IMR-90 (cell line): ENCODE data around the gene TMEM218. TPM values are rescaled to one million over a fixed set of nuclear protein-coding genes. Genes with fewer than 3 reads are reported as not detected.

Experiments used
- ATAC-seq: fragments of 200-7000 bp; cut with Tn5 transposase; 2 replicates; pipeline ENCODE4 v1.9.1; 2020; ENCODE audit warnings: low read depth, mild to moderate bottlenecking, moderate library complexity
- BruUV-seq: library from RNA; stranded (reverse); fragments of 400-500 nt; replicated peaks from 2 replicates; lab custom pipeline; 2021; lab: Mats Ljungman, UMichigan
- CTCF ChIA-PET: fragments of 300-600 bp; formaldehyde crosslinking; extraction: SDS; loops from one replicate; lab custom pipeline; 2021; ENCODE audit warnings: antibody characterized with exemption; lab: Yijun Ruan, JAX
- POLR2A ChIA-PET: fragments of 300-600 bp; sonication (Branson Sonifier 250); formaldehyde crosslinking; loops from one replicate; lab custom pipeline; 2022; ENCODE audit warnings: antibody characterized with exemption; ENCODE audit not compliant: unreplicated experiment; lab: Charles Lee
- DNase-seq: peaks from one replicate; pipeline ENCODE4 v3.0.0; 2013
- H2AFZ ChIP-seq: replicated peaks from 2 replicates; pipeline ENCODE3; 2013; ENCODE audit warnings: low read length, mild to moderate bottlenecking; ENCODE audit not compliant: poor library complexity
- H2AK5ac ChIP-seq: 2 replicates; pipeline ENCODE4 v1.6.1; 2013; ENCODE audit warnings: low read depth, low read length, inconsistent platforms
- H2AK9ac ChIP-seq: replicated peaks from 2 replicates; pipeline ENCODE3; 2013; ENCODE audit warnings: mild to moderate bottlenecking, low read depth, low read length, moderate library complexity; ENCODE audit not compliant: poor library complexity
- H2BK120ac ChIP-seq: 2 replicates; pipeline ENCODE4 v1.6.1; 2013; ENCODE audit warnings: low read depth, low read length, inconsistent platforms
- H2BK15ac ChIP-seq: 3 replicates; pipeline ENCODE4 v1.6.1; 2013; ENCODE audit warnings: low read depth, low read length, inconsistent platforms
- H2BK20ac ChIP-seq: 2 replicates; pipeline ENCODE4 v1.6.1; 2013; ENCODE audit warnings: low read depth, mild to moderate bottlenecking, inconsistent platforms, low read length, moderate library complexity
- H2BK5ac ChIP-seq: 2 replicates; pipeline ENCODE4 v1.6.1; 2013; ENCODE audit warnings: mild to moderate bottlenecking, low read depth, low read length, inconsistent platforms; ENCODE audit not compliant: poor library complexity, severe bottlenecking
- H3K14ac ChIP-seq: replicated peaks from 2 replicates; pipeline ENCODE4 v1.6.1; 2013; ENCODE audit warnings: low read depth, low read length, inconsistent platforms
- H3K18ac ChIP-seq: 2 replicates; pipeline ENCODE4 v1.6.1; 2013; ENCODE audit warnings: low read depth, low read length, control low read depth
- H3K23ac ChIP-seq: 2 replicates; pipeline ENCODE4 v1.6.1; 2013; ENCODE audit warnings: low read depth, low read length, inconsistent platforms
- H3K27ac ChIP-seq: 2 replicates; pipeline ENCODE4 v1.5.1; 2013; ENCODE audit warnings: mild to moderate bottlenecking, control low read depth, low read length; ENCODE audit not compliant: insufficient read depth
- H3K27me3 ChIP-seq: 2 replicates; pipeline ENCODE4 v1.6.1; 2013; ENCODE audit warnings: low read length; ENCODE audit not compliant: control insufficient read depth, insufficient read depth
- H3K36me3 ChIP-seq: 2 replicates; pipeline ENCODE4 v1.6.1; 2013; ENCODE audit warnings: low read length, mixed read lengths; ENCODE audit not compliant: control insufficient read depth, insufficient read depth
- H3K4ac ChIP-seq: 2 replicates; pipeline ENCODE4 v1.6.1; 2013; ENCODE audit warnings: low read depth, low read length, inconsistent platforms
- H3K4me1 ChIP-seq: 2 replicates; pipeline ENCODE4 v1.6.1; 2013; ENCODE audit warnings: low read length, mixed read lengths; ENCODE audit not compliant: control insufficient read depth, insufficient read depth
- H3K4me2 ChIP-seq: 2 replicates; pipeline ENCODE4 v1.6.1; 2013; ENCODE audit warnings: low read depth, mild to moderate bottlenecking, control low read depth, low read length, moderate library complexity
- H3K4me3 ChIP-seq: 2 replicates; pipeline ENCODE4 v1.5.1; 2013; ENCODE audit warnings: low read depth, mild to moderate bottlenecking, control low read depth, low read length, moderate library complexity; ENCODE audit not compliant: insufficient read depth
- H3K56ac ChIP-seq: 2 replicates; pipeline ENCODE4 v1.6.1; 2013; ENCODE audit warnings: low read length, inconsistent platforms; ENCODE audit not compliant: insufficient read depth; ENCODE audit errors: extremely low read depth
- H3K79me1 ChIP-seq, 2 experiments: 2 replicates each; pipeline ENCODE4 v1.6.1; 2013; ENCODE audit warnings: low read length in 2 of 2, inconsistent platforms in 1 of 2, low read depth in 1 of 2
- H3K9ac ChIP-seq: 2 replicates; pipeline ENCODE4 v1.6.1; 2013; ENCODE audit warnings: low read depth, low read length, control low read depth
- H3K9me1 ChIP-seq: 2 replicates; pipeline ENCODE4 v1.6.1; 2013; ENCODE audit warnings: low read length, inconsistent platforms; ENCODE audit not compliant: insufficient read depth
- H3K9me3 ChIP-seq: 2 replicates; pipeline ENCODE4 v1.6.1; 2013; ENCODE audit warnings: low read length; ENCODE audit not compliant: control insufficient read depth, insufficient read depth
- H4K20me1 ChIP-seq: 2 replicates; pipeline ENCODE4 v1.6.1; 2013; ENCODE audit warnings: low read length, inconsistent platforms; ENCODE audit not compliant: insufficient read depth
- H4K5ac ChIP-seq: 2 replicates; pipeline ENCODE4 v1.6.1; 2013; ENCODE audit warnings: mild to moderate bottlenecking, low read depth, low read length, control low read depth
- H4K8ac ChIP-seq, 2 experiments: 2 replicates each; pipeline ENCODE4 v1.6.1; 2013; ENCODE audit warnings: low read depth in 2 of 2, low read length in 2 of 2, control low read depth in 1 of 2, inconsistent platforms in 1 of 2
- H4K91ac ChIP-seq: 2 replicates; pipeline ENCODE4 v1.6.1; 2013; ENCODE audit warnings: low read depth, low read length, inconsistent platforms; ENCODE audit not compliant: insufficient read depth
- BHLHE40 ChIP-seq: fragments of 150-350 bp; IDR thresholded peaks from 2 replicates; pipeline ENCODE4 v1.6.1; 2016; ENCODE audit warnings: mild to moderate bottlenecking, low read depth, low read length
- CEBPB ChIP-seq: IDR thresholded peaks from 2 replicates; pipeline ENCODE4 v1.6.1; 2012; ENCODE audit warnings: low read depth, low read length, improper control_type of control experiment
- CHD1 ChIP-seq: IDR thresholded peaks from 2 replicates; pipeline ENCODE4 v1.6.1; 2012; ENCODE audit warnings: low read depth, low read length, improper control_type of control experiment
- FOS ChIP-seq: fragments of 150-350 bp; IDR thresholded peaks from 2 replicates; pipeline ENCODE4 v1.6.1; 2016; ENCODE audit warnings: low read depth, low read length
- MAZ ChIP-seq: IDR thresholded peaks from 2 replicates; pipeline ENCODE4 v1.6.1; 2012; ENCODE audit warnings: low read depth, mild to moderate bottlenecking, low read length, improper control_type of control experiment, moderate library complexity, borderline replicate concordance
- MXI1 ChIP-seq: IDR thresholded peaks from 2 replicates; pipeline ENCODE4 v1.6.1; 2012; ENCODE audit warnings: low read depth, mild to moderate bottlenecking, low read length, moderate library complexity, borderline replicate concordance
- POLR2A ChIP-seq: IDR thresholded peaks from 2 replicates; pipeline ENCODE4 v1.6.1; 2012; ENCODE audit warnings: mild to moderate bottlenecking, low read depth, low read length
- RFX5 ChIP-seq: IDR thresholded peaks from 2 replicates; pipeline ENCODE4 v1.8.0; 2012; ENCODE audit warnings: low read depth, mild to moderate bottlenecking, low read length, moderate library complexity
- SMC3 ChIP-seq: fragments of 150-350 bp; IDR thresholded peaks from 2 replicates; pipeline ENCODE4 v1.6.1; 2016; ENCODE audit warnings: low read depth, mild to moderate bottlenecking, antibody characterized with exemption, low read length, moderate library complexity
- WGBS, 2 experiments: methylation state at CpG; one replicate each; pipeline versions ENCODE4 v1.1.5 to v1.1.7; 2013; ENCODE audit warnings: missing lambda C conversion rate in 2 of 2; ENCODE audit not compliant: insufficient read length in 1 of 2; ENCODE audit errors: extremely low coverage in 2 of 2; 5-methylcytosine and 5-hydroxymethylcytosine counted together
- dilution Hi-C: fragments of 300-500 bp; cut with HindIII; formaldehyde crosslinking; loops from one replicate; pipeline ENCODE4 v1.14.3; 2018; ENCODE audit warnings: low sequenced_read_pairs; ENCODE audit not compliant: unreplicated experiment
- in situ Hi-C: fragments of 300-500 bp; cut with MboI; formaldehyde crosslinking; loops from 3 replicates; pipeline ENCODE4 v1.14.3; 2019; ENCODE audit warnings: low sequenced_read_pairs, inconsistent platforms, mixed read lengths
- intact Hi-C: fragments of 100-400 bp; cut with micrococcal nuclease; formaldehyde crosslinking; loops from 2 replicates; pipeline ENCODE4 v1.10.0; 2022
- polyA plus RNA-seq, 3 experiments: library from polyadenylated mRNA; depleted of rRNA; stranded (reverse); fragments of >200 nt; gene quantifications; 2 replicates each; pipeline ENCODE4 v1.2.3, GENCODE V29; 2012; ENCODE audit warnings: low replicate concordance in 1 of 3
- total RNA-seq: library from RNA; depleted of rRNA; stranded (reverse); fragments of >200 nt; gene quantifications from 2 replicates; pipeline ENCODE4 v1.2.3, GENCODE V29; 2012
- TF ChIP-seq, protein P1 (sequence below): fragments of 150-350 bp; IDR thresholded peaks from 2 replicates; pipeline ENCODE4 v1.6.1; 2017; ENCODE audit warnings: mild to moderate bottlenecking, antibody characterized with exemption, low read length, low read depth

TMEM218 gene
- total and polyA plus RNA-seq, 2 of the 4 experiments (the other 2 are of a cell fraction) = 19.4 to 23.0 TPM

DNA sequence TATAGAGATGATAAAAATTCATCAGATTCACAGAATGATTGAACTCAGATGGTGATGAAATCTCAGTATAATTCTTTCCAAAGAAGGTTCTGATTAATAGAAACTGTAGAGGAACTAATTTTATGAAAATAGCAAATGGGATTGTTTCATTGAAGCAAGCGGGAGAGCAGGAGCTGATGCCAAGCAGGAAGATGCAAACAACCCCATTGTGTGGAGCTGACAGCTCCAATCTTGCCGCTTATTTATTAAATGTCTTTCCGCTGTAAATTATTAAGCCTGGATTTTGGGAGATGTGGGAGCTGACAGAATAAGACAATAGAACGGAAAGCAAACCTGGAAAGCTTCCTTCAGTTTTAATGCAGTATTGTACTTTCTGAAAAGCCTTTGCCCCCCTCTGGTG lies 6.0 kb upstream of the TMEM218 start:
- Histone ChIP-seq H3K4me3 (no peak overlapping the region), H3K23ac (no peak overlapping the region), H3K4ac (no peak overlapping the region), H4K91ac (no peak overlapping the region), H3K18ac (no peak overlapping the region), H2AK5ac (no peak overlapping the region), H2AFZ (no peak overlapping the region), H4K5ac (no peak overlapping the region), H3K9ac (no peak overlapping the region), H4K8ac (no peak overlapping the region), H2BK5ac (no peak overlapping the region), H3K4me1 (no peaks in the 10 kb centered on the region), H3K14ac (no peak overlapping the region), H2BK120ac (no peak overlapping the region), H3K9me3 (no peaks in the 10 kb centered on the region), H2BK15ac (no peak overlapping the region), H3K27me3 (peaks cover 7% of the 10 kb centered on the region), H3K36me3 (no peaks in the 10 kb centered on the region), H3K79me1 (no peaks in the 10 kb centered on the region), H3K27ac (no peak overlapping the region), H4K20me1 (no peaks in the 10 kb centered on the region), H2AK9ac (no peak overlapping the region), H3K56ac (no peak overlapping the region), H2BK20ac (no peak overlapping the region), H3K9me1 (no peaks in the 10 kb centered on the region), H3K4me2 (no peak overlapping the region)
- BruUV-seq = no TSS peak
- intact Hi-C loops (no loop called here), in situ Hi-C loops (no loop called here), dilution Hi-C loops (no loop called here)
- no peak for DNase-seq
- 100% methylated on average over 3 of the region's 4 CpGs; no CpG with 5 or more reads in 1 of the 2 experiments for WGBS, 2 experiments
- TF ChIP-seq, protein P1, sequence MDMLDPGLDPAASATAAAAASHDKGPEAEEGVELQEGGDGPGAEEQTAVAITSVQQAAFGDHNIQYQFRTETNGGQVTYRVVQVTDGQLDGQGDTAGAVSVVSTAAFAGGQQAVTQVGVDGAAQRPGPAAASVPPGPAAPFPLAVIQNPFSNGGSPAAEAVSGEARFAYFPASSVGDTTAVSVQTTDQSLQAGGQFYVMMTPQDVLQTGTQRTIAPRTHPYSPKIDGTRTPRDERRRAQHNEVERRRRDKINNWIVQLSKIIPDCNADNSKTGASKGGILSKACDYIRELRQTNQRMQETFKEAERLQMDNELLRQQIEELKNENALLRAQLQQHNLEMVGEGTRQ = no peak
- no peak for TF ChIP-seq RFX5
- TF ChIP-seq MAZ = no peak
- no peak for TF ChIP-seq FOS
- TF ChIP-seq BHLHE40 = no peak
- no peak for TF ChIP-seq CHD1
- no peak for TF ChIP-seq CEBPB
- TF ChIP-seq MXI1 = no peak
- no peak for TF ChIP-seq SMC3
- no peak for TF ChIP-seq POLR2A
- ChIA-PET POLR2A (no interaction called here), CTCF (no interaction called here)
- no peak for ATAC-seq
